SK-N-SH (cell line): Measurements from ENCODE around the gene CREB5. TPM values are rescaled to one million over a fixed set of nuclear protein-coding genes. Genes with fewer than 3 reads are reported as not detected.

Experiments used
- CTCF ChIA-PET: fragments of 300-600, 350-600 bp; formaldehyde crosslinking; extraction: SDS; loops from one replicate; lab custom pipeline; 2021; lab: Yijun Ruan, JAX
- POLR2A ChIA-PET: fragments of 350-600 bp; sonication (Branson Sonifier 250); formaldehyde crosslinking; extraction: SDS; loops from one replicate; lab custom pipeline; 2020; ENCODE audit warnings: antibody characterized with exemption, inconsistent platforms; lab: Yijun Ruan, JAX
- DNase-seq: peaks from one replicate; pipeline ENCODE4 v3.0.0; 2012
- H2AFZ ChIP-seq: fragments of 200-600 bp; sonication (generic); 2 replicates; pipeline ENCODE4 v1.8.1; 2016; ENCODE audit warnings: antibody characterized with exemption, mild to moderate bottlenecking, low read depth
- H3F3A ChIP-seq: fragments of 200-600 bp; sonication (generic); replicated peaks from 2 replicates; pipeline ENCODE3; 2016; ENCODE audit warnings: antibody characterized with exemption, mild to moderate bottlenecking; ENCODE audit not compliant: insufficient read depth
- H3K27ac ChIP-seq, 2 experiments: fragments of 200-500 bp in 1 of 2; fragments of 200-600 bp in 1 of 2; sonication (Bioruptor generic) in 1 of 2; sonication (generic), shearing (Covaris generic) in 1 of 2; 2 replicates each; pipeline versions ENCODE4 v1.5.1 to v1.6.1; 2014 to 2016; ENCODE audit warnings: low read depth in 2 of 2, inconsistent platforms in 1 of 2, low read length in 1 of 2, mild to moderate bottlenecking in 1 of 2, mixed read lengths in 1 of 2
- H3K27me3 ChIP-seq: fragments of 200-600 bp; sonication (generic), shearing (Covaris generic); 2 replicates; pipeline ENCODE4 v1.6.1; 2016; ENCODE audit warnings: mixed run types; ENCODE audit not compliant: insufficient read depth
- H3K36me3 ChIP-seq, 2 experiments: fragments of 200-500 bp in 1 of 2; fragments of 200-600 bp in 1 of 2; sonication (Bioruptor generic) in 1 of 2; sonication (generic) in 1 of 2; replicated peaks in 1 of 2; 2 replicates each; pipeline versions ENCODE3 to v1.5.1; 2014 to 2016; ENCODE audit warnings: low read length in 1 of 2, mild to moderate bottlenecking in 1 of 2; ENCODE audit not compliant: insufficient read depth in 2 of 2, control insufficient read depth in 1 of 2
- H3K4me1 ChIP-seq, 2 experiments: fragments of 200-500 bp in 1 of 2; fragments of 200-600 bp in 1 of 2; sonication (Bioruptor generic) in 1 of 2; sonication (generic), shearing (Covaris generic) in 1 of 2; 2 replicates each; pipeline versions ENCODE4 v1.5.1 to v1.6.1; 2014 to 2016; ENCODE audit warnings: low read depth in 1 of 2, low read length in 1 of 2, mixed run types in 1 of 2; ENCODE audit not compliant: insufficient read depth in 2 of 2, control insufficient read depth in 1 of 2
- H3K4me2 ChIP-seq: fragments of 200-600 bp; sonication (generic), shearing (Covaris generic); 2 replicates; pipeline ENCODE4 v1.6.1; 2017; ENCODE audit warnings: mixed run types
- H3K4me3 ChIP-seq, 2 experiments: fragments of 200-500 bp in 1 of 2; fragments of 200-600 bp in 1 of 2; sonication (Bioruptor generic) in 1 of 2; sonication (generic), shearing (Covaris generic) in 1 of 2; 2 replicates each; pipeline versions ENCODE4 v1.5.1 to v1.8.1; 2014 to 2016; ENCODE audit warnings: low read depth in 2 of 2, inconsistent platforms in 1 of 2, low read length in 1 of 2, mild to moderate bottlenecking in 1 of 2, mixed read lengths in 1 of 2, moderate library complexity in 1 of 2
- H3K79me2 ChIP-seq: fragments of 200-600 bp; sonication (generic); 2 replicates; pipeline ENCODE4 v1.8.1; 2017; ENCODE audit warnings: mild to moderate bottlenecking; ENCODE audit not compliant: insufficient read depth
- H3K9ac ChIP-seq: fragments of 200-600 bp; sonication (generic); 2 replicates; pipeline ENCODE4 v1.6.1; 2017; ENCODE audit warnings: mixed run types
- H3K9me2 ChIP-seq: fragments of 200-600 bp; sonication (generic); 2 replicates; pipeline ENCODE4 v1.6.1; 2017; ENCODE audit warnings: mixed run types
- H3K9me3 ChIP-seq: fragments of 200-600 bp; sonication (generic); 2 replicates; pipeline ENCODE4 v1.6.1; 2017; ENCODE audit warnings: mixed run types, mild to moderate bottlenecking, moderate library complexity
- H4K20me1 ChIP-seq: fragments of 200-600 bp; sonication (generic); 2 replicates; pipeline ENCODE4 v1.6.1; 2017; ENCODE audit warnings: mild to moderate bottlenecking, mixed run types; ENCODE audit not compliant: insufficient read depth
- ELF1 ChIP-seq: IDR thresholded peaks from 2 replicates; pipeline ENCODE4 v1.4.0; 2012
- EP300 ChIP-seq, 2 experiments: IDR thresholded peaks; 2 replicates each; pipeline versions ENCODE4 v1.4.0 to v1.6.1; 2012; ENCODE audit warnings: borderline replicate concordance in 1 of 2, low read depth in 1 of 2, low read length in 1 of 2
- EZH2phosphoT487 ChIP-seq: fragments of 200-600 bp; sonication (generic); IDR thresholded peaks from 2 replicates; pipeline ENCODE4 v1.6.1; 2017; ENCODE audit warnings: low read depth, mixed run types, mild to moderate bottlenecking, antibody characterized with exemption, moderate library complexity, borderline replicate concordance
- FOSL2 ChIP-seq: IDR thresholded peaks from 2 replicates; pipeline ENCODE4 v1.4.0; 2012; ENCODE audit warnings: low read depth, mild to moderate bottlenecking, moderate library complexity, borderline replicate concordance
- FOXJ3 ChIP-seq: sonication (generic); formaldehyde crosslinking; IDR thresholded peaks from 2 replicates; pipeline ENCODE4 v1.5.1; 2020; ENCODE audit warnings: mild to moderate bottlenecking, missing genetic modification reagents
- FOXM1 ChIP-seq: IDR thresholded peaks from 2 replicates; pipeline ENCODE4 v1.4.0; 2012; ENCODE audit warnings: low read depth, mild to moderate bottlenecking
- MEF2A ChIP-seq: IDR thresholded peaks from 2 replicates; pipeline ENCODE4 v1.4.0; 2012; ENCODE audit warnings: low read depth, borderline replicate concordance
- NFIC ChIP-seq: IDR thresholded peaks from 2 replicates; pipeline ENCODE4 v1.4.0; 2012; ENCODE audit warnings: borderline replicate concordance
- NRF1 ChIP-seq: IDR thresholded peaks from 2 replicates; pipeline ENCODE4 v1.6.1; 2012; ENCODE audit warnings: low read depth, mild to moderate bottlenecking, low read length
- RAD21 ChIP-seq: IDR thresholded peaks from 2 replicates; pipeline ENCODE4 v1.6.1; 2012; ENCODE audit warnings: mild to moderate bottlenecking, low read length
- RFX5 ChIP-seq: IDR thresholded peaks from 2 replicates; pipeline ENCODE4 v1.6.1; 2012; ENCODE audit warnings: mild to moderate bottlenecking, improper control_type of control experiment, low read length
- RXRA ChIP-seq: IDR thresholded peaks from 2 replicates; pipeline ENCODE4 v1.4.0; 2012; ENCODE audit warnings: low read depth, mild to moderate bottlenecking, borderline replicate concordance
- TCF12 ChIP-seq: IDR thresholded peaks from 2 replicates; pipeline ENCODE4 v1.4.0; 2012
- YY1 ChIP-seq: IDR thresholded peaks from 2 replicates; pipeline ENCODE4 v1.4.0; 2012; ENCODE audit warnings: low read depth, mild to moderate bottlenecking
- WGBS: methylation state at CpG from one replicate; pipeline ENCODE4 v1.1.6; 2017; ENCODE audit warnings: low lambda C conversion rate; 5-methylcytosine and 5-hydroxymethylcytosine counted together
- polyA plus RNA-seq, 3 experiments: library from polyadenylated mRNA; depleted of rRNA; stranded (reverse); fragments of >200 nt; gene quantifications; 2 replicates each; pipeline ENCODE4 v1.2.3, GENCODE V29; 2012
- TF ChIP-seq, protein P1 (sequence below): IDR thresholded peaks from 2 replicates; pipeline ENCODE4 v1.4.0; 2012; ENCODE audit warnings: low read depth, borderline replicate concordance
- TF ChIP-seq, protein P2 (sequence below): IDR thresholded peaks from 2 replicates; pipeline ENCODE4 v1.4.0; 2012; ENCODE audit warnings: low read depth
- TF ChIP-seq, protein P3 (sequence below): fragments of 150-350 bp; IDR thresholded peaks from 2 replicates; pipeline ENCODE4 v1.6.1; 2017; ENCODE audit warnings: antibody characterized with exemption, low read length, low read depth, borderline replicate concordance
- TF ChIP-seq, protein P4 (sequence below): IDR thresholded peaks from 2 replicates; pipeline ENCODE4; 2012

CREB5 gene
- polyA plus RNA-seq, 1 of the 3 experiments (the other 2 are of a cell fraction), result 19.3 TPM

DNA sequence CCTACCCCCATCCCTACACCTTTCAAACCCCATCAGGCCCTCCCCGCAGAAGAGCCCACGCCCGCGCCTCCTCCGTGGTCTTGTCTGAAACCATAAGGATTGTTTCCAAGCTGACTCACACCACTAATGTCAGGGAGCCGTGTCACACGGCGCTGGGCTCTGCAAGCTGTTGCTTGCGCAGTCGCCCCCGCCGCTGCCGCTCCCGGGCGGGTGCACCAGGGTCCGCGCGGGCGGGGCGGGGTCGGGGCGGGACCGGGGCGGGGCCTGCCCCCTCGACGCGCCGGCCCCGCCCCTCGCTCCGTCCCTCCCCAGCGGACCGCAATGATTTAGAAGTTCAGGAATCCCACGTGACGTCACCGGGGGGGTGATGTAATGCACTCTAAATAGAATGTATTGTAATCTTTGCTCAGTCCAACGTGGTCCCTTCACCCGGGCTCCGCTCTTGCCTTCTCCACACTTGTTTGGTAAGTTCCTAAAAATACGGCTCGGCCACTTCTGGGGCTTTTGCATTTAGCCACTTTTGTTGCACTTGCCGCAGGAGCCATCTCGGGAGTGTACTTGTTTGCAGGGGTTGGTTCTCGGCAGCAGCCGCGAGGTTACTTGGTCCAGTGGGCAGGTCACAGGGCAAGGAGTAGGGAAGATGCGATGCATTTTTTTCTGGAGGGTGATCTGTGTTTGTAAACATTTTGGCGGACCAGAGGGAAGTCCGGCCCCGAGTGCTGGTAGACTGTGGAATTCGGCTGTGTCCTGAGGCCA, 3.2 kb upstream of the CREB5 start (continued):
- TF ChIP-seq, protein P1, sequence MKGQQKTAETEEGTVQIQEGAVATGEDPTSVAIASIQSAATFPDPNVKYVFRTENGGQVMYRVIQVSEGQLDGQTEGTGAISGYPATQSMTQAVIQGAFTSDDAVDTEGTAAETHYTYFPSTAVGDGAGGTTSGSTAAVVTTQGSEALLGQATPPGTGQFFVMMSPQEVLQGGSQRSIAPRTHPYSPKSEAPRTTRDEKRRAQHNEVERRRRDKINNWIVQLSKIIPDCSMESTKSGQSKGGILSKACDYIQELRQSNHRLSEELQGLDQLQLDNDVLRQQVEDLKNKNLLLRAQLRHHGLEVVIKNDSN, result peak; percentile 48; the same call in 1 of the 2 replicates
- TF ChIP-seq RAD21 (no peak), FOSL2 (peak; percentile 53; the same call in 1 of the 2 replicates), RXRA (no peak), NFIC (no peak), YY1 (no peak), RFX5 (no peak), FOXM1 (no peak), MEF2A (peak; percentile 98)
- TF ChIP-seq, protein P2, sequence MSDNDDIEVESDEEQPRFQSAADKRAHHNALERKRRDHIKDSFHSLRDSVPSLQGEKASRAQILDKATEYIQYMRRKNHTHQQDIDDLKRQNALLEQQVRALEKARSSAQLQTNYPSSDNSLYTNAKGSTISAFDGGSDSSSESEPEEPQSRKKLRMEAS, result peak; percentile 58
- TF ChIP-seq, protein P3, sequence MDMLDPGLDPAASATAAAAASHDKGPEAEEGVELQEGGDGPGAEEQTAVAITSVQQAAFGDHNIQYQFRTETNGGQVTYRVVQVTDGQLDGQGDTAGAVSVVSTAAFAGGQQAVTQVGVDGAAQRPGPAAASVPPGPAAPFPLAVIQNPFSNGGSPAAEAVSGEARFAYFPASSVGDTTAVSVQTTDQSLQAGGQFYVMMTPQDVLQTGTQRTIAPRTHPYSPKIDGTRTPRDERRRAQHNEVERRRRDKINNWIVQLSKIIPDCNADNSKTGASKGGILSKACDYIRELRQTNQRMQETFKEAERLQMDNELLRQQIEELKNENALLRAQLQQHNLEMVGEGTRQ, result no peak

DNA sequence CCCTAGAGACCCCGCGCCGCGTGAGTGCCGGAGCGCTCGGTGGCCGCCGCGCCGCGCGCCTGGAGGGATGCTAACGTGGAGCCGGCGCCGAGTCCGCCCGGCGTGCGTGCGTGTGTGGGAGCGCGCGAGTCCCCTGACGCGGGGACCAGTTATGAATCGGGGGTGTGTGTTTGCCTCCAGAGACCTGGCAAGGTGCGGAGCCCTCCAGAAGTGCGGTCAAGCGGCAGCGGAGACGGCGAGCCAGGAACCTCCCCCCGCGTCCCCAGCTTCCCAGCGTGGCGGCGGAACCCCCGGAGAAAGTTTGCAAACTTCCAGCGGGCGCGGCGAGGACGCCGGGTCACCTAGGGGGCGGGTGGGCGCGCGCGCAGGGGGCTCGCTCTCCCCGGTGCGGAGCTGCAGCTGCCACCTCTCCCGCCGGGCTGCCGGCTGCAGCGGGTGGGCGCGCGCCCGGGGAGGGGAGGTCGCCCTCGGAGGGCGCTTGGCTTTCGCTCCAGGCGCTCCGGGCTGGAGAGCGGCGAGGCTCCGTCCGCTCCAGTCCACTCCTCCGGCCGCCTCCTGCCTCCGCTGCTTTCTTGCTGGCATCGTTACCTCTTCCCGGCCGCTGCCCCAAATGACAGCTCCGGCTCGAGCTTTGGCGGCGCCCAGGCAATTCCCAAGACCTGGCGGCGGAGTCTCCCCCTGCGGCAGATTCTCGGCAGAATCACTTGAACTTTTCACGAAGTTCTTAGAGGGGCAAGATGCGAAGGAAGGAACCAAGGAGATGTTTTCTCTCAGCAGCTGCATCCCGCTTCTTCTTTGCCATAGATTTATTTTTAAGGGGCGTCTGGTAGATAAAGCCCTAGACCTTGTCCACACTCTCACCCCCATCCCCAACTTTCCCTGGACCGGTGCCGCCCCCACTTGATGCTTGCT, 2.3 kb upstream of the CREB5 start:
- peaks cover 3 to 24% of the 10 kb centered on the region in 2 experiments; a peak in 3 of 4 replicates for H3K4me1 ChIP-seq
- peak overlapping the region; percentile 71 for H2AFZ ChIP-seq
- peak overlapping the region; percentile 74 for H3K9ac ChIP-seq
- H3F3A ChIP-seq, result peaks cover 9% of the 10 kb centered on the region
- no peaks in the 10 kb centered on the region for H3K9me3 ChIP-seq
- CTCF ChIA-PET, result interaction anchor here (0.9 to 1.7 kb wide), 13 partner anchors 11 to 275 kb away, joined by 3 to 7 read pairs (median 5); no protein-coding TSS in a partner anchor
- H4K20me1 ChIP-seq, result no peaks in the 10 kb centered on the region
- TF ChIP-seq, protein P2, result 0 out of 2 replicates have a peak, but pooled peaks have one; percentile 15
- TF ChIP-seq, protein P4, sequence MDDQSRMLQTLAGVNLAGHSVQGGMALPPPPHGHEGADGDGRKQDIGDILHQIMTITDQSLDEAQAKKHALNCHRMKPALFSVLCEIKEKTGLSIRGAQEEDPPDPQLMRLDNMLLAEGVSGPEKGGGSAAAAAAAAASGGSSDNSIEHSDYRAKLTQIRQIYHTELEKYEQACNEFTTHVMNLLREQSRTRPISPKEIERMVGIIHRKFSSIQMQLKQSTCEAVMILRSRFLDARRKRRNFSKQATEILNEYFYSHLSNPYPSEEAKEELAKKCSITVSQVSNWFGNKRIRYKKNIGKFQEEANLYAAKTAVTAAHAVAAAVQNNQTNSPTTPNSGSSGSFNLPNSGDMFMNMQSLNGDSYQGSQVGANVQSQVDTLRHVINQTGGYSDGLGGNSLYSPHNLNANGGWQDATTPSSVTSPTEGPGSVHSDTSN, result no peak
- TF ChIP-seq EP300 (IDR thresholded peaks at IDR 0.05; ENCODE audit: borderline replicate concordance in 1 of 2, low read depth in 1 of 2, low read length in 1 of 2), result 0 out of 4 replicates have a peak, but pooled peaks of 1 of the 2 experiments have one; percentile 17
- no peak for TF ChIP-seq TCF12
- no peak for TF ChIP-seq EZH2phosphoT487
- TF ChIP-seq ELF1, result no peak
- no peak for TF ChIP-seq NRF1
- no peak; the same call in 1 of the 2 replicates for TF ChIP-seq FOXJ3 (CRISPR knock-in tag)
- POLR2A ChIA-PET, result interaction anchor here (0.7 kb wide), 1 partner anchor 111 kb away, joined by 3 read pairs; no protein-coding TSS in a partner anchor
- H3K9me2 ChIP-seq, result no peaks in the 10 kb centered on the region
- H3K27me3 ChIP-seq, result no peaks in the 10 kb centered on the region; the same call in 1 of the 2 replicates
- peak overlapping the region in 1 of 2 experiments; percentile 42; a peak in 1 of 4 replicates for H3K27ac ChIP-seq
- H3K79me2 ChIP-seq, result no peaks in the 10 kb centered on the region
- peak overlapping the region; percentile 55 to 77 for H3K4me3 ChIP-seq
- peak overlapping the region; percentile 97 for H3K4me2 ChIP-seq
- H3K36me3 ChIP-seq, result no peaks in the 10 kb centered on the region
- peak; percentile 76 for DNase-seq
- under 1% methylated on average over 41 of the region's 92 CpGs for WGBS
